AML-193 (cell line): ENCODE data around the gene BRSK1.
"Not testable (repeated sequence)": the region's sequence is repeated elsewhere in the genome, so short reads cannot be mapped to it uniquely, and the experiment has no call there.

Source experiments
- DNase-seq, 2 experiments: peaks; one replicate each; lab custom pipeline; 2025; lab: John Stamatoyannopoulos, UW

Gene BRSK1

DNA sequence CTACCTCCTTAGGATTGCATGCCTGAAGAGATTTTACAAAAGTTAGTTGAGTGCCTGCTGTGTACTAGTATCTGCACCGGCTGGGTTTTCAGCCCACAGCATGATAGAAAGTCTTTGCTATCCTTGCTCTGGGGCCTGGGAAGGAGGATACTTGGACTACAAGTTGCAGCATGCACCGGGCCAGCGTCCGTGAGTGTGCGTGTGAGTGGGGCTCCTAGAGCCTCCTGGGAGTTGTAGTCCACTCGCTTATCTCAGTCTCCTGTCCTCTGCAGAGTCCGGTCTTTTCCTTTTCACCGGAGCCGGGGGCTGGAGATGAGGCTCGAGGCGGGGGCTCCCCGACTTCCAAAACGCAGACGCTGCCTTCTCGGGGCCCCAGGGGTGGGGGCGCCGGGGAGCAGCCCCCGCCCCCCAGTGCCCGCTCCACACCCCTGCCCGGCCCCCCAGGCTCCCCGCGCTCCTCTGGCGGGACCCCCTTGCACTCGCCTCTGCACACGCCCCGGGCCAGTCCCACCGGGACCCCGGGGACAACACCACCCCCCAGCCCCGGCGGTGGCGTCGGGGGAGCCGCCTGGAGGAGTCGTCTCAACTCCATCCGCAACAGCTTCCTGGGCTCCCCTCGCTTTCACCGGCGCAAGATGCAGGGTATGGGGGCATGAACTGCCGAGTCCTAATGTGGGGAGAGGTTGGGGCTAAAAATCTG, 20.6 kb downstream of the BRSK1 start:
- DNase-seq, result peak; percentile 11 to 15

DNA sequence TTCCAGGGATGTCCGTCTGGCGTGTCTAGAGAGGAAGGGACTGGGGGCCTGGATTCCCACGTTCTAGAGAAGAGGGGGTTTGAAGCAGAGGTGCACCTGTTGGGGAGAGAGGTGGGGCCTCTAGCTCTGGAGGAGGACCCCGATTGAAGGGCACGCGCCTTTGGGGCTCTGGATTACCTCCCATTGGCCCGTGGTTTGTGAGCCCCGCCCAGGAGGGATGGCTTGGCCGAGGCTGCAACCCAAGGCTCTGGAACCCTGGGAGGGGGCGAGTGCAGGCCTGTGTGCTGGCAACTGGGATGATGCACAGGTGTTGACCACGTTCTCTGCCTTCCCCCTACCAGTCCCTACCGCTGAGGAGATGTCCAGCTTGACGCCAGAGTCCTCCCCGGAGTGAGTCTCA, 21.2 kb downstream of the BRSK1 start:
- no peak for DNase-seq

DNA sequence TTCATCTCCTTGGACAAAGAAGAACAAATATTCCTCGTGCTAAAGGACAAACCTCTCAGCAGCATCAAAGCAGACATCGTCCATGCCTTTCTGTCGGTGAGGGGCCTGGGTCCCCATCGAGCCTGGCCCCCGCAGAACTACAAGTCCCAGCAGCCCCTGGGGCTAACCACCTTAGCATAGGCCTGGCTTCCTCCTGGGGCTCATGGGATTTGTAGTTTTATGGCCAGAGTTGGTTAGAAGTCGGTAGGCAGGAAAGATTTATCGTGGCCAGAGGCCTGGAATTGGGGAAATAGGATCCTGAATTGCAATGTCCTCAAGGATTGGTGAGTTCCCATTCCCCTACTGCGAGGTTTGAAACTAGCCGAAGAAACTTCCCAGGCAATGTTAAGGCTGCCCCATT, 21.7 kb downstream of the BRSK1 start:
- DNase-seq, result no peak

DNA sequence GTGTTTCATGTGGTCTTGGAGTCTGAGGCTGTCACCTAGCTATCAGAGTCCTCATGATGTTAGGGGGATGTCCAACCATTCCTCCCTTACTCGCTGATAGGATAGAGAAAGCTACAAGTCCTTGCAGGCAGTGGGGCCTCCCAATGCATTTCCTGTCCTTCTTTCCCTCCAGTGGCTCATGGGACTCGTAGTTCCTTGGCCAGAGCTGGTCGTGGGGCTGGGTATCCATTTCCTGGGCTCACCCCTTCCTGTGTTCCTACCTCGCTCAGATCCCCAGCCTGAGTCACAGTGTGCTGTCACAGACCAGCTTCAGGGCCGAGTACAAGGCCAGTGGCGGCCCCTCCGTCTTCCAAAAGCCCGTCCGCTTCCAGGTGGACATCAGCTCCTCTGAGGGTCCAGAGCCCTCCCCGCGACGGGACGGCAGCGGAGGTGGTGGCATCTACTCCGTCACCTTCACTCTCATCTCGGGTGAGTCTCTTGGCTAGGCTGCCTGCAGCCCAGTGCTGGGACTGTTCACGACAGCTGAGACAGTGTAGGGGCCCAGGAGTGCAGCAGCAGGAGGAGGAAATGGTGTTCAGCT, 22.3 kb downstream of the BRSK1 start:
- no peak for DNase-seq

DNA sequence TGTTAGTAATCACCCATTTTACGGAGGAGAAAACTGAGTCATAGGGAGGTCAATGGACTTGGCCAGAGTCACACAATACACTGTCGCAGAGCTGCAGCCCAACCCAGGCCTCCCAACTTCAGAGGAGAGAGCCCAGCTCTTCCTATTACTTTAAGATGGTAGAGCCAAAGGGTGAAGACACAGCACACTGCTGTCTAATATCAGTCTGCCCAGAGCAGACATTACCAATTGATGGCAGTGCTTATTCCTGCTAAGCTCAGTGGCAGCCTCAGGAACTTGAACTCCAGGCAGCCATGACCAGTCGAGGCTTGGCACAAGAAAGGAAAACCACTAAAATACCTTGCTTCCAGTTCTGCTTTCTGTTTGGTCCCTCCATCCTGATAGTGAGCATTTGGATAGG, 22.9 kb downstream of the BRSK1 start:
- DNase-seq, result no peak

DNA sequence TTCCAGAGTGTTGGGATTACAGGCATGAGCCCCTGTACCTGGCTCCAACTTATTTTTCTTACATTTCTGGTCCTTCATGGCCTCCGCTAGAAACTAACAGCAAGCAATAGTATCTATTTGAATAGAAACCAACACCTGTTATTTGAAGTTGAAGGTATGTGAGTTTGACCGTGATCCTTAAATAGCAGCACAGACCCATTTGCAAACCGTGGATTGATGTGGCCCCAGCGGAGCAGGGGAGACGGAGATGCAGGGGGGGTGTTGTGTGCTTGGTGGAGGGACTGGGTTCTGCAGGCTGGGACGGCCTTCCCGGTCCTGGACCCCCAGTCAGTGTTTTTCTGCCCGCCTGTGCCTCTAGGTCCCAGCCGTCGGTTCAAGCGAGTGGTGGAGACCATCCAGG, 24.5 kb downstream of the BRSK1 start:
- no peak for DNase-seq

DNA sequence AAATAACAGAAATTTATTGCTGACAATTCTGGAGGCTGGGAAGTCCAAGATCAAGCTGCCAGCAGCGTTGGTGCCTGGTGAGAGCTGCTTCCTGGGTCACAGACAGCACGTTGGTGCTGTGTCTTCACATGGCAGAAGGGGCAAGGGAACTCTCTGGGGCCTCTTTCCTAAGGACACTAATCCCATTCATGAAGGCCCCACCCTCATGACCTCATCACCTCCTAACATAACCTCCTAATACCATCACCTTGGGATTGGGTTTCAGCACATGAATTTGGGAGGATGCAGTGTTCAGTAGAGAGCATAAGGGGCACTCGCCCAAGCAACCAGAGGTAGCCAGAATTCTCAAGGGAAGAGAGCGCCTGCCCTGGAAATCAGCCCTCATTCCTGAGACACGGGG, 25.7 kb downstream of the BRSK1 start:
- no peak for DNase-seq

DNA sequence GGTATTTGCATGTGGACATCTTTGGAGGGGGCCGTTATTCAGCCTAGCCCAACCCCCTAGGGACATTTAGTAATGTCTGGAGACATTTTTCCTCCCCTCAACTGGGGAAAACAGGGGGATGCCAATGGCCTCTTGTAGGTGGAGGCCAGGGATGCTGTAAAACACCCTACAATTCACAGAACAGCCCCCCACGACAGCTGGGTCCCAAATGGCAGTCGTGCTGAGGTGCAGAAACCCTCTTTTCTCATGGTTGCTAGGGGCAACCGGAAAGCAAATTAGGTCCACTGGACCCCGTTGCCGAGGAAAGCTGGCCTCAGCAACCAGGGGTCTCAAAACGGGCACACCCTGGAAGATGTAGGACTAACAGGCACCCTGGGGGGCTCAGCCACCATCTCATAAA, 26.7 kb downstream of the BRSK1 start:
- no peak for DNase-seq

DNA sequence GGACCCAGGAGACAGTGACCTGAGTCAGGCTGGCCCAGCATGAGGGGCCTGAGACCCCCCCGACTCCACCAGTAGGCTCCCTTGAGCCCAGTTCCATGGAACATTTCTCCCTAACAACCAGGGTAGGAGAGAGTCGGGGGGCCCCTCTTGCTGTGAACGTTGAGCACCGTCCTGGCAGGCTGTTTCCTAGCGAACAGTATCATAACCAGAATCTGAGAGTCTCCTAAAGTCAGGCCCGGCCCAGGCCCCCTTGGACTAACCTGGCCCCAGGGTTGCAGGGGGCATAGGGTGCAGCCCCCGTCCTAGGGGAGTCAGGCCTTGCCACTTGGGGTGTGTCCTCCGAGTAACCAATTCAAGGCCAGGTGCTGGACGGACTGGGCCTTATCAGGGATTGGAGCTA, 27.6 kb downstream of the BRSK1 start:
- no peak for DNase-seq

DNA sequence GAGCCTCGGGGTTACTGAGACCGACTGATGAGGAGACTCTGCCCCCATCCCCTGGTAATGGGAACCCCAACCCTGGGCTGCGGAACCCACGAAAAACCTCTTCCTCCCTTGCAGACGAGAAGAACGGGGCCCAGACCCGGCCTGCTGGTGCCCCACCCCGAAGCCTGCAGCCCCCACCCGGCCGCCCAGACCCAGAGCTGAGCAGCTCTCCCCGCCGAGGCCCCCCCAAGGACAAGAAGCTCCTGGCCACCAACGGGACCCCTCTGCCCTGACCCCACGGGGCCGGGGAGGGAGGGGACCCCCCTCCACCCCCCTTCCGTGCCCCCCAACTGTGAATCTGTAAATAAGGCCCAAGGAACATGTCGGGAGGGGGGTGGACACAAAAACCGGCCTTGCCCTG, 28.0 kb downstream of the BRSK1 start:
- no peak for DNase-seq

DNA sequence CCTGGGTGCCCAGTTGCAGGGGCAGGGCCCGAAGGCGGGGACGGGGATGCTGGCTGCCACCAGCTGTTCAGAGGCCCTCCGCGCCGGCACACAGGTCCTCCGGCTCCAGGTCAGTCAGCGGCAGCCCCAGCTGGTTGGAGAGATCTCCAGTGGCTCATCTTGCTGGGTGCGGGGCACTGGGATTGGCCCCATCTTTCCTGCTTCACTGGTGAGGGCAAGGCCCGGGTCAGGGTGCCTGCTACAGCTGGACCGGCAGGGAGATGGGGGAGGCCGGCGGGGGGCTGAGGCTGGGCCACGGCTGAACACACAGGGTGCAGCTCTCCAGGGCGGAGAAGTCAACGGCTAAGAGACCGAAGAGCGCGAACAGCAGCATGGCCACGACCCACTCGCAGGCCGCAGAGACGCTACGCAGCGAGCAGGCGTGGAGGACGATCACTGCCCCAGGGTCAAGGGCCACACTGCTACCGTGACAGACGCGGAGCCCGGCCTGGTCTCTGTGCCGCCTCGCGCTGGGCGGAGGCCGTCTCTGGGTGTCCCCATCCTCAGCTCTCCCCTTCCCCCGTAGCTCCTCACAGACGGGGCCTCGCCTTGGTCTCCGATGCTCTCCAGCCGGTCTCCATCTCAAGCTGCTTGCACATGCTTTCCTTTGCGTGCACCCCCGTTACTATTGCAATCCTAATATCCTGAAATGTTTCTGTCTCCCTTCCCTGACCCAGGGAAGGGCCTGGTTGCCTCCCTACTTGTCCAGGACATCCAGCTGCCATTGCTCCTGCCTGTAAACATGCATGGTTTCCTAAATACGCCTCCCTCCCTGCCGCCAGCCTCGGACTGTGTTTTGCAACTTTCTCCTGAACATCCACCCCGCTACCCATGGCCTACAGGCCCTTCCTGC, 29.1 kb downstream of the BRSK1 start:
- no peak for DNase-seq

DNA sequence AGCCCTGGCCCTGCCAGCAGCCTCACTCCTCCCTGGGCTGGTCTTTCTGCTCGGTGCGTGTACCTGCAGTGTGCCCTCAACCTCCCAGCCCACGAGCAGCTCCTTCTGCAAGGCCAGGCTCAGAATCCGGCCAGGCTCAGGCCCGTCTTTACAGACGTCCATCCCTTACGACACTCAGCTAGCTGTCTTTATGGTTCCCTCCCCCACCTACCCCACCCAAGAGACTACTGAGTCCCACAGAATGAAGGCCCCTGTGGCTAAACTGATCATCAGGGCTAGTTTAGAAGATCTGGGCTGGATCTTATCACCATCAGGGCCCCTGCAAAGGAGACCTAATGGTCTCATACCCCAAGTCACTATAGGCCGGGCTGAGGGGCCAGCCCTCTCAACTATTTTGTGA, 30.6 kb downstream of the BRSK1 start:
- DNase-seq, result no peak

DNA sequence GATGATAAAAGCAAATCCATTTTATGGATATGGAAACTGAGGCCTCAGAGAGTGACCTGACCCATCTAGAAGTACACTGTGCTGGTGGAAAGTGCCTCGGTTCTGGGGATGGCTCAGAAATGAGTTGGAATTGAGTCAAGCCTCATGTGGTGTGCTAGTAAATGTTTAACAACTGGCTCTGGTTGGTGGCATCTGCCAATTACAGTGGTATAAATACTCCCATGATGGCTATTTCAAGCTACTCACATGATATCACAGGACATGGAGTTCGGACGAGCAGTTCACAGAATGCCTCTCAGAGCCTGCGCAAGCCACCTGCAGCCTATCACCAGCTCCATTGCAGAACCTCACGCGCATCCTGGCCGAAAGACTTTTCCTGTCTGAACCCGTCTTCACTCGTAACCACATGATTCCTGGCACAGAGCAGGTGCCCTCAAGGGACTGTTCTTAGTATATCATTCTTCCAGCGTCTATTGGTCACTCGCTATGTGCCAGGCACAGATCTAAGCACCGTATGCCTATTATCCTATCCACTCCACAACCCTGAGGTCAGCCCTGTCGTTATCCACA, 32.2 kb downstream of the BRSK1 start:
- DNase-seq, result no peak

DNA sequence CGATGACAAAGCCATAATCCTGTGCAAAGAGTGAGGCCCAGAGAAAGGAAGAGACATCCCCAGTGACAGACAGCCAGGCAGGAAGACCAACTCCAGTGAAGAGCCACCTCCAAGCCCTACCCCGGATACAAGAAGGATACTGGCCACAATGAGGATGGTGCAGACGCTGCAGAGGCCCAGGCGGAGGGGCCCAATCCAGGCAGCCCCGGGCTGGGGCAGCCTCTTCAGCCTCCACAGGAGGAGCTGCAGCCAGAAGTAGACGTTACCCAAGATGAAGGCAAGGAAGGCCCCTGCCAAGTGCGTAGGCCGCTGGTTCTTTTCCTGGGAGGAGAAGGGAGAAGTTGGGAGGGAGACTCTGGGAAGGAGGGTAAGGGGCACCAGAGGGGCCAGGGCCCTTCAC, 32.8 kb downstream of the BRSK1 start:
- no peak for DNase-seq

DNA sequence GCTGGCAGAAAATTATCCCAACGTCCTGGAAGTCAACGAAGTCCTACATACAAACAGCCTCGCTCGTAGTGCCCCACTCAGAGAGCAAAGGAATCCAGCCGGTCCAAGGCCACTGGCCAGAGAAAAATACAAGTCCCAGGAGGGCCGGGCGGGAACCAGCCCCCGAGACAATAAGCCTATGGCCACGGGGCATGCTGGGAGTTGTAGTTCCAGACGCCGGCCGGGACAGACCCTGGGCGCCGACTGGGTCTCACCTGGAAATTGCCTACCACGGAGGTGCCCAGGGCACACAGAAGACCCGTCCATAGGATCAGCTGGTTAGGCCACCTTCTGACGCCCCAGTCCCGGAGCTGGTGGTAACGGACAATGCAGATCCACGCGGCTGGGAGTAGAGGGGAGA, 36.0 kb downstream of the BRSK1 start:
- DNase-seq, result no peak

DNA sequence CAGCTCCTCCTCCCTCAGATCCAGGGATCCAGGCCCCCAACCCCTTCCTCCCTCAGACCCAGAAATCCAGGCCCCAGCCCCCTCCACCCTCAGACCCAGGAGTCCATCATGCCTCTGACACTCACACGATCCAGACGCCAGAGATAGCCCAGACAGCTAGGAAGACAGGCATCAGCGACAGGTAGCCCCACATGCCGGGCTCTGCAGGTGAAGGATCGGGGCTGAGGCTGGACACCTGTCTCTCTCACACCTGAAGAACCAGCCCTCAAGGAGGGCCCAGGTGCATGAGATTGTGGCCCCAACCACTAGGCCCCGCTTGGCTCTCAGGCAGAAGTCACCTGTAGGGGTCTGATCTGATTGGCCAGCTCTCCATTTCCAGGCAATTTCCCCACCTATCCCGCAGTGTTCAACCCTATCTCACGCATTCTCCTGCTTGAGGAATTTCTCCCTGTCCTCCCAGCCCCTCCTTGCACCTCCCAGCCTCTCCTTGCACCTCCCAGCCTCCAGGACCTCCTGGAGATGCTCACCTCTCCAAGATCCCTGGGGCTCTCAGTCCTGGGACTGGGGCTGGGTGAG, 37.1 kb downstream of the BRSK1 start:
- no peak for DNase-seq

DNA sequence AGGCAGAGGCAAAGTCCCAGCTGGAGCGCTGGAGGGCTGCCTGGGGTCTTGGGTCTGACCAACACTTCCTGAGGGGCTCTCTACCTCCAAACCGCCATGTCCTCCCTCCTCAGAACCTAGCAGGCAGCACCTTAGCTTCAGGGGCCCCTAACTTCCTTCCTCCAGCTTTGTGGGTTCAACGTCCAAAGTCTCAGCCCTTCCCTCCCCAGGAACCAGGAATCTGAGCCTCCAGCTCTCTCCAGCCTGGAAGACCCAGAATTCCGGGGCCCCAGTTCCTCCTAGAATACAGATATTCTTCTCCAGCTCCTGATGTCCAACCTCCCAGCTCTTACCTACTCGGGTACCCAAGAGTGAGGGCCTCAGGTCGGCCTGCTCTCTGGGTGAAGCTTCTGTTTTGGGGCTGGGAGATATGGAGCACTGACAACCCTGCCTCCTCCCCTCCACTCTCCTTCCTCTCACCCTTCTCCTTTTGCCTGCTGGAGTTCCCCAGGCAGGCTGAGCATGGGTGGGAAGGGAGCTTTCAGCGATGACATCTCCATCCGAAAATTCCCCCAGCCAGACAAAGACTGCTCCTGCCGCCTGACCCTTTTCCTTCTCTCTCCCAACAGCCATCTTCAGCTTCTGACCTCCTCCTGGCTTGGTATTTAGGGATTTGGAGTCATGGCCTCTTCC, 37.8 kb downstream of the BRSK1 start:
- no peak for DNase-seq

DNA sequence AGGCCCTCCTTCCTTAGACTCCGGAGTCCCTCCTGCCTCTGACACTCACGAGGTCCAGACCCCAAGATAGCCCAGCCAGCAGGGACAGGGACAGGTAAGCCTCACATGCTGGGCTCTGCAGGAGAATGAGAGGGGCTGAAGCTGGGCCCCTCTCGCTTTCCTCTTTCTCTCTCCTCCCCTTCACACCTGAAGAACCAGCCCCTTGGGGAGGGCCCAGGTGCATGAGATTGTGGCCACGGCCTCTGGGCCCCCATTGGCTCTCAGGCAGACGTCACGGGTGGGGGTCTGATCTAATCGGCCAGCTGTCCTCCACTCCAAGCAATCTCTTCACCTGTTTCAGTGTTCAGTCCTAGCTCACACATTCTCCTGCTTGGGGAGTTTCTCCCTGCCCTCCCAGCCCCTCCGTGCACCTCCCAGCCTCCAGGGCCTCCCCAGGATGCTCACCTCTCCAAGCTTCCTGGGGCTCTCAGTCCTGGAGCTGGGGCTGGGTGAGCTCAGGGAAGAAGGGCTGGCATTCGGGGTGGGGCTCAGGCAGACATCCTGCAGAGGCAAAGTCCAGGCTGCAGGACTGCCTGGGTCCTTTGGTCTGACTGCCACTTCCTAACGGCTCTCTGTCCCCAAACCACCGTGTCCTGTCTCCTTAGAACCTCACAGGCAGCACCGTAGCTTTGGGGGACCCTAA, 38.5 kb downstream of the BRSK1 start:
- no peak for DNase-seq

DNA sequence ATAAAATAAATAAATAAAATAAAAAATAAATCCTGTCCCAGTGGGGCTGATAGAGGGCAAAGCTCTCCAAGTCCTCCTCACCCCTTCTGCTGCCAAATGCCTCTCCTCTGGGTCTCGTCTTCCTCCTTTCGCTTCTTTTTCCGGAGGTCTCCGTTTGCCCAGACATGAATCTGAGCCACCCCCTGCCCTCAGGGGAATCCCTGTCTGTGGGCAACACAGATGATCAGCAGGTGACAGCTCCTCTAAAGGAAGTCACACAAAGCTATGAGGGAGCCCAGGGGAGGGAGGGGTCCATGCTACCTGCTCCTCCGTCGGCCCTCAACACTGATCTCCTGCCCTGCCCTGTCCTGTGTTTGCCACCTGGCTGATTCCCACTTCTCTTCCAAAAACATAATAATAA, 40.9 kb downstream of the BRSK1 start:
- DNase-seq, result no peak

DNA sequence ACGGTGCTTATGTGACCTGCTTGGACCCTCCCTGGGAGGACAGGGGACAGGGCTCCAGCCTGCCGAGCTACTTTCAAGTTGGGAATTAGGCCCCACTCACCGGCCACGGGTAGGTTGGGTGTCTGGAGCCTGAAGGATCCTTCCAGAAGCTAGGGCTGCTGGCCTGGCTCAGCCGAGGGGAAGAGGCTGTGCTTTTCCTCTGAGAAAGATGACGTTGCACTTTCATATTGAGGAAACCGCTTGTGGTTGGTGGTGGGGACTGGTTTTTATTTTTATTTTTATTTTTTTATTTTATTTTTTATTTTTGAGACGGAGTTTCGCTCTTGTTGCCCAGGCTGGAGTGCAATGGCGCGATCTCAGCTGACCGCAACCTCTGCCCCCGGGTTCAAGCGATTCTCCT, 41.4 kb downstream of the BRSK1 start, which contains the start of gene TMEM150B:
TSS of gene TMEM150B (minus strand) at position 170 of the 400 bp plus-strand sequence. CDS start 4,305 bp downstream, outside the sequence.
- no peak for DNase-seq

DNA sequence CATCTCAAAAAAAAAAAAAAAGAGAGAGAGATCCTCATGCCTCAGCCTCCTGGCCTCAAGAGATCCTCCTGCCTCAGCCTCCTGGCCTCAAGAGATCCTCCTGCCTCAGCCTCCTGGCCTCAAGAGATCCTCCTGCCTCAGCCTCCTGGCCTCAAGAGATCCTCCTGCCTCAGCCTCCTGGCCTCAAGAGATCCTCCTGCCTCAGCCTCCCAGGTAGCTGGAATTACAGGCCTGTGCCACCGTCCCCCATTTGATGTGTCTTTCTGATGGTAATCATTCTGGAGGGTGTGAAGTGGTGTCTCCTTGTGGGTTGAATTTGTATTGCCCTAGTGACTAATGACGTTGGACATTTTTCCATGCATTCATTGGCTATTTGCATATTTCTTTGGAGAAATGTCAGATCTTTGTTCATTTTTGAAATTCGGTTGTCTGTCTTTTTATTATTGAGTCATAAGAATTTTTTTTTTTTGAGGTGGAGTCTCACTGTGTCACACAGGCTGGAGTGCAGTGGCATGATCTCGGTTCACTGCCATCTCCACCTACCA, 45.0 kb downstream of the BRSK1 start:
- DNase-seq, result not testable (repeated sequence)
